Measurements from ENCODE around the gene PPARD. TPM values are rescaled to one million over a fixed set of nuclear protein-coding genes. Genes with fewer than 3 reads are reported as not detected.

Gene PPARD
- total RNA-seq, 1 experiment from 2014 or later, result 38.4 TPM

GRCh38 chr6:35410131-35410530, 67.8 kb downstream of the PPARD start (continued):
- TF ChIP-seq SRF (IDR thresholded peaks at IDR 0.05; ENCODE audit: low read depth), result no peak

- ATAC-seq (no peak), DNase-seq (ENCODE audit: low read depth, low spot score) (no peak)
- no peaks in the 10 kb centered on the region for H3K9me2 ChIP-seq (ENCODE audit: insufficient read depth)
- peaks cover 4 to 11% of the 10 kb centered on the region in 2 experiments; a peak in 3 of 4 replicates for H3K36me3 ChIP-seq (ENCODE audit: control insufficient read depth in 1 of 2, insufficient read depth in 2 of 2, low read length in 2 of 2)
- no peak overlapping the region for H3K4me2 ChIP-seq (ENCODE audit: low read length)
- ChIA-PET RAD21 (ENCODE audit: low non-redundant PET in 1 of 2, low total read pairs in 2 of 2, uncharacterized antibody in 2 of 2, unreplicated experiment in 2 of 2) (no interaction called here), CTCF (no interaction called here), POLR2A (no interaction called here)
- no peak overlapping the region for H3K9ac ChIP-seq (ENCODE audit: low read length)
- intact Hi-C loops (cut with micrococcal nuclease), result no loop called here
- no peak overlapping the region for H2AFZ ChIP-seq (ENCODE audit: low read depth, low read length, poor library complexity, severe bottlenecking)
- BruUV-seq (replicated peaks), result no TSS peak
- no peaks in the 10 kb centered on the region for H4K20me1 ChIP-seq (ENCODE audit: insufficient read depth)
- no peak overlapping the region for H3K27ac ChIP-seq (ENCODE audit: low read depth, low read length)
- no peaks in the 10 kb centered on the region for H3K9me3 ChIP-seq (ENCODE audit: control insufficient read depth in 1 of 2, insufficient read depth in 1 of 2, low read depth in 1 of 2, low read length in 2 of 2)
- no peaks in the 10 kb centered on the region for H3K27me3 ChIP-seq (ENCODE audit: insufficient read depth, low read length)
- TF ChIP-seq EZH2 (IDR thresholded peaks at IDR 0.05) (no peak), ZBTB33 (IDR thresholded peaks at IDR 0.05; ENCODE audit: extremely low read depth, insufficient replicate concordance, low read length) (no peak), SRF (IDR thresholded peaks at IDR 0.05; ENCODE audit: low read depth) (no peak), ELF1 (IDR thresholded peaks at IDR 0.05; ENCODE audit: borderline replicate concordance, low read depth) (no peak), YY1 (IDR thresholded peaks at IDR 0.05; ENCODE audit: extremely low read depth, insufficient replicate concordance, low read depth, low read length) (no peak), ZNF274 (IDR thresholded peaks at IDR 0.05; ENCODE audit: low read depth, low read length) (no peak)
- no peak overlapping the region for H3K4me3 ChIP-seq (replicated peaks in 1 of 2; ENCODE audit: low read depth in 1 of 2, low read length in 2 of 2)
- H3K4me1 ChIP-seq (ENCODE audit: control insufficient read depth in 1 of 2, insufficient read depth in 2 of 2, low read length in 2 of 2), result peaks cover 0 to 11% of the 10 kb centered on the region in 2 experiments; a peak in 3 of 4 replicates
- peaks cover 12% of the 10 kb centered on the region for H3K79me2 ChIP-seq (ENCODE audit: insufficient read depth, low read length)
Measured at GRCh38 chr6:35411066-35411465, 68.7 kb downstream of the PPARD start.
